Bronchial epithelial cell (primary cell): ENCODE results near the gene FGF18. TPM values are rescaled to one million over a fixed set of nuclear protein-coding genes. Genes with fewer than 3 reads are reported as not detected.

Experiments
- DNase-seq: peaks from one replicate; pipeline ENCODE4 v3.0.0-alpha.2; 2010; ENCODE audit warnings: low read depth
- FAIRE-seq: peaks from 2 replicates; lab custom pipeline; 2011; peaks lifted over from hg19 to GRCh38; lab: Jason Lieb, UNC
- H3K27me3 ChIP-seq: 2 replicates; pipeline ENCODE4 v1.5.1; 2011; ENCODE audit warnings: low read length; ENCODE audit not compliant: control insufficient read depth, insufficient read depth
- H3K36me3 ChIP-seq: 2 replicates; pipeline ENCODE4 v1.5.1; 2011; ENCODE audit warnings: low read length; ENCODE audit not compliant: control insufficient read depth, insufficient read depth
- H3K4me3 ChIP-seq: 2 replicates; pipeline ENCODE4 v1.5.1; 2011; ENCODE audit warnings: mild to moderate bottlenecking, low read depth, low read length, control low read depth
- CTCF ChIP-seq: IDR thresholded peaks from 2 replicates; pipeline ENCODE4 v1.5.1; 2011; ENCODE audit warnings: mild to moderate bottlenecking, moderate library complexity, low read length, control low read depth, inconsistent platforms; ENCODE audit not compliant: insufficient read depth, severe bottlenecking
- total RNA-seq: library from RNA; depleted of rRNA; stranded (reverse); fragments of >200 nt; gene quantifications from 2 replicates; pipeline ENCODE4 v1.2.1, GENCODE V29; 2014

FGF18 gene
- total RNA-seq, 1 donor from 2014 or later: not detected

GRCh38 chr5:171429543-171429910, 10.1 kb downstream of the FGF18 start:
- no peak overlapping the region for H3K4me3 ChIP-seq
- peaks cover 2% of the 10 kb centered on the region for H3K27me3 ChIP-seq
- no peak for TF ChIP-seq CTCF
- FAIRE-seq (no peak), DNase-seq (no peak)
- H3K36me3 ChIP-seq: no peaks in the 10 kb centered on the region

- Histone ChIP-seq H3K27me3 (no peaks in the 10 kb centered on the region), H3K36me3 (no peaks in the 10 kb centered on the region), H3K4me3 (no peak overlapping the region)
- no peak for TF ChIP-seq CTCF
- no peak for FAIRE-seq
- DNase-seq: no peak
Observed at GRCh38 chr5:171431251-171431777, 11.9 kb downstream of the FGF18 start.

GRCh38 chr5:171432076-171432475, 12.6 kb downstream of the FGF18 start:
- FAIRE-seq (no peak), DNase-seq (no peak)
- Histone ChIP-seq H3K27me3 (no peaks in the 10 kb centered on the region), H3K36me3 (no peaks in the 10 kb centered on the region), H3K4me3 (no peak overlapping the region)
- no peak for TF ChIP-seq CTCF

- Histone ChIP-seq H3K36me3 (no peaks in the 10 kb centered on the region), H3K27me3 (no peaks in the 10 kb centered on the region), H3K4me3 (no peak overlapping the region)
- FAIRE-seq (no peak), DNase-seq (no peak)
- TF ChIP-seq CTCF: no peak
Observed at GRCh38 chr5:171432583-171433351, 13.3 kb downstream of the FGF18 start.

GRCh38 chr5:171433352-171433698, 13.9 kb downstream of the FGF18 start:
- no peaks in the 10 kb centered on the region for H3K36me3 ChIP-seq
- TF ChIP-seq CTCF: no peak
- no peak for FAIRE-seq

More at GRCh38 chr5:171433352-171433698, 13.9 kb downstream of the FGF18 start:
- Histone ChIP-seq H3K4me3 (no peak overlapping the region), H3K27me3 (no peaks in the 10 kb centered on the region)
- no peak for DNase-seq
